Activated T-helper 17 cell treated with anti-CD3 and anti-CD28 coated beads, Interleukin-2, amount 50 U/mL, for 72 hours (primary cell): Measurements from ENCODE around the gene CREBRF. TPM values are rescaled to one million over a fixed set of nuclear protein-coding genes. Genes with fewer than 3 reads are reported as not detected.
"Not testable (repeated sequence)": the region's sequence is repeated elsewhere in the genome, so short reads cannot be mapped to it uniquely, and the experiment has no call there.

Source experiments
- ATAC-seq: fragments of 150-1000 bp; cut with Tn5 transposase; replicated peaks from 2 replicates; pipeline ENCODE4 v1.10.0; 2021; ENCODE audit warnings: mild to moderate bottlenecking, moderate library complexity
- H3K27ac Mint-ChIP-seq: one replicate; pipeline ENCODE4 v1.8.0; 2022; ENCODE audit warnings: mixed read lengths
- H3K27me3 Mint-ChIP-seq: one replicate; pipeline ENCODE4 v1.8.0; 2022; ENCODE audit warnings: mixed read lengths
- H3K36me3 Mint-ChIP-seq: one replicate; pipeline ENCODE4 v1.8.0; 2022; ENCODE audit warnings: low read depth, mild to moderate bottlenecking, mixed read lengths
- H3K4me1 Mint-ChIP-seq: one replicate; pipeline ENCODE4 v1.8.0; 2022; ENCODE audit warnings: mixed read lengths
- H3K4me3 Mint-ChIP-seq: one replicate; pipeline ENCODE4 v1.8.0; 2022; ENCODE audit warnings: mild to moderate bottlenecking, mixed read lengths
- H3K9me3 Mint-ChIP-seq: one replicate; pipeline ENCODE4 v1.8.0; 2022; ENCODE audit warnings: mixed read lengths
- total RNA-seq, 2 donors: library from RNA; stranded (reverse); gene quantifications; one replicate each; pipeline ENCODE4 v1.2.3, GENCODE V29; 2022

The CREBRF gene
- total RNA-seq, 2 donors from 2014 or later = 10.5 to 29.5 TPM

GRCh38 chr5:173140769-173141168, 84.6 kb downstream of the CREBRF start:
- H3K9me3 Mint-ChIP-seq = no peaks in the 10 kb centered on the region
- H3K27me3 Mint-ChIP-seq = no peaks in the 10 kb centered on the region
- no peaks in the 10 kb centered on the region for H3K4me1 Mint-ChIP-seq
- ATAC-seq = no peak
- H3K36me3 Mint-ChIP-seq = peaks cover 18% of the 10 kb centered on the region
- H3K27ac Mint-ChIP-seq = no peak overlapping the region
- no peak overlapping the region for H3K4me3 Mint-ChIP-seq

GRCh38 chr5:173143567-173143966, 87.4 kb downstream of the CREBRF start:
- peaks cover 24% of the 10 kb centered on the region for H3K36me3 Mint-ChIP-seq
- no peaks in the 10 kb centered on the region for H3K9me3 Mint-ChIP-seq
- no peaks in the 10 kb centered on the region for H3K4me1 Mint-ChIP-seq
- no peaks in the 10 kb centered on the region for H3K27me3 Mint-ChIP-seq
- H3K27ac Mint-ChIP-seq = peak overlapping the region; percentile 97
- ATAC-seq = no peak
- peak overlapping the region; percentile 89 for H3K4me3 Mint-ChIP-seq

DNA sequence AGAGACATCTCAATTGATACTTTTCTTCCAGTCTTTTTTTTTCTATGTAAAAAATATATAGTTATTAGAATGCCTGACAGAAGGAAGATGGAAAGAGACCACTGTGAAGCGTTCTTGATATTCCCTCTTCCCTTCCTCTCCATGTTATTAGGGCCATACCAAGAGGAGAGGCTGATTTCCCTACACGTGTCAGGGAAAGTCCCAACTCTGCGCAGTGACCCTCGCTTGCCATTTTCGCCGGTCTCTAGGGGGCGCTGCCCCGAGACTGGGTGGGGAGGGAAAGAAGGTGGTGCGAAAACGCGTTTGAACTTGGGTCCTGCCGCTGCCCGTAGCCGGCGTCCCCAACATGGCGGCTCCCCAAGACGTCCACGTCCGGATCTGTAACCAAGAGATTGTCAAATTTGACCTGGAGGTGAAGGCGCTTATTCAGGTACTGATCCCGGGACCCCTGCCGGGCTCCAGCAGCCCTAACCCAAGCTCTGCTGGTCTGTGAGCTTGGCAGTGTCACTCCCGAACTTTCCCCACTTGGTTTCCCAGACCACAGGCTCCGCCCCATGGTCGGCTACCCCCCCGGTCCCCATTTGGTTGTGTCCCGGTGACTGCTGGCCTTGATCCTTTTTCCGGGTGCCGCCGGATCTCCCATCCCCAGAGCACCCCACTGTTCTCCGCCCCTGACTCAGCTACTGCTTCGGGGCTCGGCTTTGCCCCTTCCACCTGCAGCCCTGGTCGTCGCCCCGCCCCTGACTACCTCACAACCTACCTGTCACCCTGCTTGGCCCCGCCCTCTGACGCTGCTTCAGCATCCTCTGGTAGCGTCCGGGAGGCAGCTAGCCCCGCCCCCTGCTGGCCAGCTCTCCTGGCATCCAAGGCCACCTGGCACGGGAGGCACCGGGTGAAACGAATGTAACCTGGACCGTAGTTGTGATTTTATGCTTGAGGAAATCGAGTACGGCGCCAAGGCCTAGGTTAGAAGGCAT, 88.3 kb downstream of the CREBRF start, which contains the start of gene BNIP1:
TSS of gene BNIP1 (plus strand) at position 332 of the 977 bp plus-strand sequence. CDS start at position 347, 15 bp downstream.
- ATAC-seq = peak; percentile 96
- H3K4me1 Mint-ChIP-seq = no peaks in the 10 kb centered on the region
- no peaks in the 10 kb centered on the region for H3K27me3 Mint-ChIP-seq
- peaks cover 33% of the 10 kb centered on the region for H3K36me3 Mint-ChIP-seq
- peak within 1 kb of the TSS; percentile 89 for H3K4me3 Mint-ChIP-seq
- H3K27ac Mint-ChIP-seq = peak within 1 kb of the TSS; percentile 97
- H3K9me3 Mint-ChIP-seq = no peaks in the 10 kb centered on the region

DNA sequence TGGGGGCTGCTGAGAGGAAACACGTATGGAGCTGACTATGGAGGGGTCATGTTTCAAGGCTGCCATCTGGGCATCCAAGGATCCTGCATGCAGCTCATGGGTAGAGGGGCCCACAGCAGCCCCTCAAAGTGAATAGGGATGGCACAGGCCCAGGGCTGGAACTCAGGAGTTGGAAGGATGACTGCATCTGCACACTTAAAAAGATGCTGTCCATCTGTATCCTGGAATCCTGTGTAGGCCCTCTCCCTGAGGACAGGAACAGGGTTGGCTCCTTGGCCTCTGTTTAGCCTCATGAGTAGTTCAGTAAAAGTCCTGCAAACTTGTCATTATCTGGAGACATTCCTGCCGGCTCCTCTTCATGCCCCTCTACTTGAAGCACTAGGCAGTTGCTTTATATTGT, 92.2 kb downstream of the CREBRF start:
- no peaks in the 10 kb centered on the region for H3K9me3 Mint-ChIP-seq
- H3K4me1 Mint-ChIP-seq = no peaks in the 10 kb centered on the region
- no peak overlapping the region for H3K27ac Mint-ChIP-seq
- ATAC-seq = no peak
- peaks cover 68% of the 10 kb centered on the region for H3K36me3 Mint-ChIP-seq
- no peak overlapping the region for H3K4me3 Mint-ChIP-seq
- H3K27me3 Mint-ChIP-seq = no peaks in the 10 kb centered on the region

GRCh38 chr5:173152547-173152946, 96.4 kb downstream of the CREBRF start:
- no peak for ATAC-seq
- Mint-ChIP-seq H3K4me1 (no peaks in the 10 kb centered on the region), H3K9me3 (no peaks in the 10 kb centered on the region), H3K27me3 (no peaks in the 10 kb centered on the region), H3K4me3 (no peak overlapping the region), H3K36me3 (peaks cover 93% of the 10 kb centered on the region), H3K27ac (no peak overlapping the region)

- Mint-ChIP-seq H3K27ac (no peak overlapping the region), H3K9me3 (no peaks in the 10 kb centered on the region), H3K36me3 (peaks cover 94% of the 10 kb centered on the region), H3K4me3 (no peak overlapping the region), H3K4me1 (no peaks in the 10 kb centered on the region), H3K27me3 (no peaks in the 10 kb centered on the region)
- ATAC-seq = no peak
Observed at GRCh38 chr5:173153842-173154241, 97.7 kb downstream of the CREBRF start.

- peaks cover 93% of the 10 kb centered on the region for H3K36me3 Mint-ChIP-seq
- not testable (repeated sequence) for H3K4me1 Mint-ChIP-seq, H3K27me3 Mint-ChIP-seq, H3K4me3 Mint-ChIP-seq, H3K9me3 Mint-ChIP-seq, H3K27ac Mint-ChIP-seq, ATAC-seq
Observed at GRCh38 chr5:173154619-173155018, 98.5 kb downstream of the CREBRF start.

- H3K27me3 Mint-ChIP-seq = no peaks in the 10 kb centered on the region
- H3K4me3 Mint-ChIP-seq = no peak overlapping the region
- no peak overlapping the region for H3K27ac Mint-ChIP-seq
- ATAC-seq = no peak
- peaks cover 96% of the 10 kb centered on the region for H3K36me3 Mint-ChIP-seq
- H3K9me3 Mint-ChIP-seq = no peaks in the 10 kb centered on the region
- H3K4me1 Mint-ChIP-seq = no peaks in the 10 kb centered on the region
Observed at GRCh38 chr5:173155912-173156311, 99.8 kb downstream of the CREBRF start.

- no peak for ATAC-seq
- H3K4me3 Mint-ChIP-seq = no peak overlapping the region
- no peaks in the 10 kb centered on the region for H3K9me3 Mint-ChIP-seq
- H3K27ac Mint-ChIP-seq = no peak overlapping the region
- H3K27me3 Mint-ChIP-seq = no peaks in the 10 kb centered on the region
- peaks cover 95% of the 10 kb centered on the region for H3K36me3 Mint-ChIP-seq
- H3K4me1 Mint-ChIP-seq = no peaks in the 10 kb centered on the region
Observed at GRCh38 chr5:173158366-173158765, 102.2 kb downstream of the CREBRF start.

- Mint-ChIP-seq H3K4me3 (no peak overlapping the region), H3K9me3 (no peaks in the 10 kb centered on the region), H3K27ac (no peak overlapping the region), H3K27me3 (no peaks in the 10 kb centered on the region), H3K4me1 (no peaks in the 10 kb centered on the region), H3K36me3 (peaks cover 95% of the 10 kb centered on the region)
- no peak for ATAC-seq
Observed at GRCh38 chr5:173159256-173159655, 103.1 kb downstream of the CREBRF start.

DNA sequence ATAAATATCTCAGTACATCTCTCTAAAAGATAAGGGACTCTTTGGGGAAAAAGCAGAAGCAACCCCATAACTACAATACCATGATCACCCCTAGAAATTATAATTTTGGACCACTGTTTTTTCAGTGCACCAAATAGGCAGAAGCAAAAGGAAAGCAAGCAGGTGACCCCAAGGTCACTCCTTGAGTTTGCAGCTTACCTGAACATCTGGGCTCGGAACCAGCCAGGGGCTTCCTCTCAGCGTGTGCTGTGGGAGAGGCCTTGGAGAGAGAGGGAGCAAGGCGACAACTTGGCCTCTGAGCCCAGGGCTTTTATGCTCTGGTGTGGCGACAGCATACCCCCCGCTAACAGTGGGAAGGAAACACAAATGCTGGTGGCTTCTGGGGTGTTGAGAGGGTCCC, 105.0 kb downstream of the CREBRF start:
- H3K4me1 Mint-ChIP-seq = no peaks in the 10 kb centered on the region
- H3K27me3 Mint-ChIP-seq = no peaks in the 10 kb centered on the region
- no peak overlapping the region for H3K27ac Mint-ChIP-seq
- H3K4me3 Mint-ChIP-seq = no peak overlapping the region
- no peak for ATAC-seq
- H3K9me3 Mint-ChIP-seq = no peaks in the 10 kb centered on the region
- peaks cover 83% of the 10 kb centered on the region for H3K36me3 Mint-ChIP-seq

DNA sequence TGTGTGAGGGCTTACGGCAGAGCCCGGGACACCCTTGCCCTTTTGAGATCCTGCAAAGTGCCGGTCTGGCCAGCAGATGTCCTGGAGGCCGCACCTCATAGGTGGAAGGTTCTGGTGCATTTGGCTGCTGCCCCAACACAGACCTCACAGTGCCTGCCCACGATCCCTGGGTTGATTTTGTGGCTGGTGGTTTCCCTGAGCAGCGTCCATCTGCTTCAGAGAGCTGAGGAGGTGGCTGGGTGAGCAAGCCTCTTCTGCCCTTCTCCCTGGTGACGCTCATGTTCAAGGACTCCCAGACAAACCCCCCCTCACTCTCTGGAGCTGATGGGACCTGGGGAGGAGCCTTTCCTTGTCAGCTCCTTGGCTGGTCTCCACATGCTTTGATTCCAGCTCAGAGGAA, 107.1 kb downstream of the CREBRF start:
- Mint-ChIP-seq H3K9me3 (no peaks in the 10 kb centered on the region), H3K27ac (no peak overlapping the region), H3K4me1 (no peaks in the 10 kb centered on the region), H3K27me3 (no peaks in the 10 kb centered on the region), H3K4me3 (no peak overlapping the region), H3K36me3 (peaks cover 62% of the 10 kb centered on the region)
- ATAC-seq = no peak

- H3K27ac Mint-ChIP-seq = no peak overlapping the region
- no peaks in the 10 kb centered on the region for H3K4me1 Mint-ChIP-seq
- peaks cover 43% of the 10 kb centered on the region for H3K36me3 Mint-ChIP-seq
- H3K27me3 Mint-ChIP-seq = no peaks in the 10 kb centered on the region
- H3K4me3 Mint-ChIP-seq = no peak overlapping the region
- no peak for ATAC-seq
- H3K9me3 Mint-ChIP-seq = no peaks in the 10 kb centered on the region
Observed at GRCh38 chr5:173165177-173166016, 109.2 kb downstream of the CREBRF start.

- no peaks in the 10 kb centered on the region for H3K9me3 Mint-ChIP-seq
- no peaks in the 10 kb centered on the region for H3K4me1 Mint-ChIP-seq
- no peak for ATAC-seq
- H3K27ac Mint-ChIP-seq = no peak overlapping the region
- H3K36me3 Mint-ChIP-seq = no peaks in the 10 kb centered on the region
- no peak overlapping the region for H3K4me3 Mint-ChIP-seq
- H3K27me3 Mint-ChIP-seq = no peaks in the 10 kb centered on the region
Observed at GRCh38 chr5:173172166-173172565, 116.0 kb downstream of the CREBRF start.
